ENCODE results near the gene PLEKHG4. TPM values are rescaled to one million over a fixed set of nuclear protein-coding genes. Genes with fewer than 3 reads are reported as not detected.

Gene PLEKHG4
- polyA plus RNA-seq, 1 donor, result 9.2 TPM

- Histone ChIP-seq H3K36me3 (ENCODE audit: control insufficient read depth, insufficient read depth, low read length) (peaks cover 10% of the 10 kb centered on the region), H3K27ac (ENCODE audit: low read length) (no peak overlapping the region)
- WGBS (ENCODE audit: insufficient coverage, low lambda C conversion rate), result no CpG with 5 or more reads among the region's 15 CpGs
Measured at GRCh38 chr16:67280090-67281015, 1.0 kb downstream of the PLEKHG4 start.

GRCh38 chr16:67281536-67282446, 2.5 kb downstream of the PLEKHG4 start:
- Histone ChIP-seq H3K4me3 (ENCODE audit: low read length) (no peak overlapping the region), H3K36me3 (ENCODE audit: control insufficient read depth, insufficient read depth, low read length) (peaks cover 5% of the 10 kb centered on the region), H3K27ac (ENCODE audit: low read length) (no peak overlapping the region), H3K27me3 (ENCODE audit: control insufficient read depth, insufficient read depth, low read length) (no peaks in the 10 kb centered on the region), H3K4me1 (ENCODE audit: control insufficient read depth, insufficient read depth, low read length) (peaks cover 18% of the 10 kb centered on the region), H3K9me3 (ENCODE audit: control insufficient read depth, low read depth, low read length) (peaks cover 5% of the 10 kb centered on the region)
- no CpG with 5 or more reads among the region's 14 CpGs for WGBS (ENCODE audit: insufficient coverage, low lambda C conversion rate)
- no peak for DNase-seq

More at GRCh38 chr16:67280090-67281015, 1.0 kb downstream of the PLEKHG4 start:
- Histone ChIP-seq H3K4me1 (ENCODE audit: control insufficient read depth, insufficient read depth, low read length) (peaks cover 20% of the 10 kb centered on the region), H3K9me3 (ENCODE audit: control insufficient read depth, low read depth, low read length) (peaks cover 5% of the 10 kb centered on the region), H3K27me3 (ENCODE audit: control insufficient read depth, insufficient read depth, low read length) (no peaks in the 10 kb centered on the region), H3K4me3 (ENCODE audit: low read length) (no peak overlapping the region)
- no peak for DNase-seq

GRCh38 chr16:67282447-67282805, 3.1 kb downstream of the PLEKHG4 start:
- peaks cover 14% of the 10 kb centered on the region for H3K4me1 ChIP-seq (ENCODE audit: control insufficient read depth, insufficient read depth, low read length)
- DNase-seq, result no peak
- peaks cover 4% of the 10 kb centered on the region for H3K36me3 ChIP-seq (ENCODE audit: control insufficient read depth, insufficient read depth, low read length)
- no peak overlapping the region for H3K27ac ChIP-seq (ENCODE audit: low read length)
- no CpG with 5 or more reads among the region's 10 CpGs for WGBS (ENCODE audit: insufficient coverage, low lambda C conversion rate)
- no peak overlapping the region for H3K4me3 ChIP-seq (ENCODE audit: low read length)
- no peaks in the 10 kb centered on the region for H3K27me3 ChIP-seq (ENCODE audit: control insufficient read depth, insufficient read depth, low read length)
- peaks cover 5% of the 10 kb centered on the region for H3K9me3 ChIP-seq (ENCODE audit: control insufficient read depth, low read depth, low read length)

GRCh38 chr16:67283039-67283825, 3.9 kb downstream of the PLEKHG4 start:
- 100% methylated on average over 1 of the region's 7 CpGs for WGBS (ENCODE audit: insufficient coverage, low lambda C conversion rate)
- Histone ChIP-seq H3K9me3 (ENCODE audit: control insufficient read depth, low read depth, low read length) (peaks cover 5% of the 10 kb centered on the region), H3K36me3 (ENCODE audit: control insufficient read depth, insufficient read depth, low read length) (no peaks in the 10 kb centered on the region), H3K4me1 (ENCODE audit: control insufficient read depth, insufficient read depth, low read length) (peaks cover 6% of the 10 kb centered on the region), H3K4me3 (ENCODE audit: low read length) (no peak overlapping the region), H3K27ac (ENCODE audit: low read length) (no peak overlapping the region), H3K27me3 (ENCODE audit: control insufficient read depth, insufficient read depth, low read length) (no peaks in the 10 kb centered on the region)
- no peak for DNase-seq

- H3K4me3 ChIP-seq (ENCODE audit: low read length), result no peak overlapping the region
- peaks cover 5% of the 10 kb centered on the region for H3K9me3 ChIP-seq (ENCODE audit: control insufficient read depth, low read depth, low read length)
- H3K27ac ChIP-seq (ENCODE audit: low read length), result no peak overlapping the region
- no peaks in the 10 kb centered on the region for H3K4me1 ChIP-seq (ENCODE audit: control insufficient read depth, insufficient read depth, low read length)
- DNase-seq, result no peak
- 100% methylated on average over 1 of the region's 21 CpGs for WGBS (ENCODE audit: insufficient coverage, low lambda C conversion rate)
- H3K27me3 ChIP-seq (ENCODE audit: control insufficient read depth, insufficient read depth, low read length), result no peaks in the 10 kb centered on the region
- no peaks in the 10 kb centered on the region for H3K36me3 ChIP-seq (ENCODE audit: control insufficient read depth, insufficient read depth, low read length)
Measured at GRCh38 chr16:67283826-67284555, 4.7 kb downstream of the PLEKHG4 start.

- Histone ChIP-seq H3K4me1 (ENCODE audit: control insufficient read depth, insufficient read depth, low read length) (no peaks in the 10 kb centered on the region), H3K4me3 (ENCODE audit: low read length) (no peak overlapping the region), H3K27ac (ENCODE audit: low read length) (no peak overlapping the region), H3K27me3 (ENCODE audit: control insufficient read depth, insufficient read depth, low read length) (no peaks in the 10 kb centered on the region), H3K36me3 (ENCODE audit: control insufficient read depth, insufficient read depth, low read length) (no peaks in the 10 kb centered on the region), H3K9me3 (ENCODE audit: control insufficient read depth, low read depth, low read length) (no peaks in the 10 kb centered on the region)
- no CpG with 5 or more reads among the region's 34 CpGs for WGBS (ENCODE audit: insufficient coverage, low lambda C conversion rate)
- DNase-seq, result no peak
Measured at GRCh38 chr16:67284699-67285646, 5.6 kb downstream of the PLEKHG4 start.

GRCh38 chr16:67286441-67287235, 7.3 kb downstream of the PLEKHG4 start:
- no peaks in the 10 kb centered on the region for H3K9me3 ChIP-seq (ENCODE audit: control insufficient read depth, low read depth, low read length)
- no peaks in the 10 kb centered on the region for H3K4me1 ChIP-seq (ENCODE audit: control insufficient read depth, insufficient read depth, low read length)
- H3K27me3 ChIP-seq (ENCODE audit: control insufficient read depth, insufficient read depth, low read length), result no peaks in the 10 kb centered on the region
- no peaks in the 10 kb centered on the region for H3K36me3 ChIP-seq (ENCODE audit: control insufficient read depth, insufficient read depth, low read length)
- H3K27ac ChIP-seq (ENCODE audit: low read length), result no peak overlapping the region
- WGBS (ENCODE audit: insufficient coverage, low lambda C conversion rate), result no CpG with 5 or more reads among the region's 28 CpGs
- DNase-seq, result no peak
- H3K4me3 ChIP-seq (ENCODE audit: low read length), result no peak overlapping the region

- Histone ChIP-seq H3K4me1 (ENCODE audit: control insufficient read depth, insufficient read depth, low read length) (no peaks in the 10 kb centered on the region), H3K4me3 (ENCODE audit: low read length) (no peak overlapping the region), H3K27me3 (ENCODE audit: control insufficient read depth, insufficient read depth, low read length) (no peaks in the 10 kb centered on the region), H3K27ac (ENCODE audit: low read length) (no peak overlapping the region), H3K36me3 (ENCODE audit: control insufficient read depth, insufficient read depth, low read length) (no peaks in the 10 kb centered on the region), H3K9me3 (ENCODE audit: control insufficient read depth, low read depth, low read length) (no peaks in the 10 kb centered on the region)
- DNase-seq, result no peak
- no CpG with 5 or more reads among the region's 14 CpGs for WGBS (ENCODE audit: insufficient coverage, low lambda C conversion rate)
Measured at GRCh38 chr16:67287960-67288359, 8.6 kb downstream of the PLEKHG4 start.

Data from large intestine (tissue), 3 donors.